GM12874 (cell line): Measurements from ENCODE around the gene TAAR6.
A peak's percentile ranks its signal among the peaks of the same experiment; 100 is the strongest.

ENCODE experiments used
- TF ChIP-seq, protein P1 (sequence below): IDR thresholded peaks from 2 replicates; pipeline ENCODE4 v1.5.1; 2011; ENCODE audit warnings: low read depth, mild to moderate bottlenecking, control low read depth, low read length, moderate library complexity; ENCODE audit not compliant: insufficient read depth

Gene TAAR6

DNA sequence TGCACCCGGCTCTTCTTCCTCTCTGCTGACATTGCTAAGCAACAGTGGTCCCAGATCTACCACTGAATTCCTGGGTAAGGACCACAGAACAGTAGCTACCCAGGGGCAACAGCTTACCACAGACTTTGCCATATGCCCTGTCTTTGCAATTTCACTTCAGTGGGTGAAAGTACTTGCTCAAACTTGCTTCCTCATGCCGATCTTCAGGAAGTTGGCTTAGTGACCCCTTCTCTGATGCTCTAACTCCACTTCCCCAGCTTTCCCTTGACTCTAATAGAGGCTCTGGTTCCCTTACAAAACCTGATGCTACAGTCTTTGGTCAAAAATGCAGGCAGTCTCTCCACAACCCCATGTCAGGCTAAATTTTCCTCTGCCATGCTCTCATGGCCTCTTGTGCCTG lies 22.7 kb downstream of the TAAR6 start:
- TF ChIP-seq, protein P1, sequence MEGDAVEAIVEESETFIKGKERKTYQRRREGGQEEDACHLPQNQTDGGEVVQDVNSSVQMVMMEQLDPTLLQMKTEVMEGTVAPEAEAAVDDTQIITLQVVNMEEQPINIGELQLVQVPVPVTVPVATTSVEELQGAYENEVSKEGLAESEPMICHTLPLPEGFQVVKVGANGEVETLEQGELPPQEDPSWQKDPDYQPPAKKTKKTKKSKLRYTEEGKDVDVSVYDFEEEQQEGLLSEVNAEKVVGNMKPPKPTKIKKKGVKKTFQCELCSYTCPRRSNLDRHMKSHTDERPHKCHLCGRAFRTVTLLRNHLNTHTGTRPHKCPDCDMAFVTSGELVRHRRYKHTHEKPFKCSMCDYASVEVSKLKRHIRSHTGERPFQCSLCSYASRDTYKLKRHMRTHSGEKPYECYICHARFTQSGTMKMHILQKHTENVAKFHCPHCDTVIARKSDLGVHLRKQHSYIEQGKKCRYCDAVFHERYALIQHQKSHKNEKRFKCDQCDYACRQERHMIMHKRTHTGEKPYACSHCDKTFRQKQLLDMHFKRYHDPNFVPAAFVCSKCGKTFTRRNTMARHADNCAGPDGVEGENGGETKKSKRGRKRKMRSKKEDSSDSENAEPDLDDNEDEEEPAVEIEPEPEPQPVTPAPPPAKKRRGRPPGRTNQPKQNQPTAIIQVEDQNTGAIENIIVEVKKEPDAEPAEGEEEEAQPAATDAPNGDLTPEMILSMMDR, result no peak

DNA sequence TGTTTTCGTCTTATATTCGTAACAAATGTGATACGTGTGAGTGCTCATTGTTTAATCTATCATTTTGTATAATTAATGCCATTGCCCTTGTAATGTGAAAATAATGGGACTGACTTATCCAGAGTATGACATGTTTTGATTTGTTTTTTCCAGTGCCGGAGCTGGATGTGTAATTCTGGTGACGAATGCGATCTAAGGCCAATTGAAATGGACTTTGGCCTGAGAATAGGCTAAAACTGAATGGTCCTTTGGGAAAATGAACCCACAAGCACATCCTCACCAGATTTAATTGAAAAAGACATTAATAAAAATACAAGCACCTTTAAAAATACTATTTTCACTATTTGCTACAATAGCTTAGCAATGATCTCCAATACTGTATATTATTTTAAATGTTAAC lies 26.1 kb downstream of the TAAR6 start:
- TF ChIP-seq, protein P1, result no peak

DNA sequence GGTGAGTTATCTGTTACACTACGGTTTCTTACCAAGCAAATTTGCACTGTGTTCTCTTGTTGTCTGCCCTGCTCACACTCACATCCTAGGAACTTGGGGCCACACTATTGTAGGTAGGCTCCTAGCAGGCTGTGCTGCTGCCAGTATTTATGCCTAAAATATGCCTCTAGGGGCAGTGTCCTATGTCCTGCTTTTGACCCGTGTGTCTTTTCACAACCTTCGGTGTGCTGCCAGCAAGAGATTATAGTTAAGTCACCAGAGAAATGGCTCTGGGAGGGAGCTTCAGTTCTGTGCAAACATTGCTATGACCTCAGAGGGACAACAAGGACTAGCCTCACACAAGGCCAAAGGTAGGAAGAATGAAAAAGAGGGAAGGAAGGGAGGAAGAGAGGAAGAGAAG lies 28.4 kb downstream of the TAAR6 start:
- TF ChIP-seq, protein P1, result peak; percentile 45; the same call in 1 of the 2 replicates

DNA sequence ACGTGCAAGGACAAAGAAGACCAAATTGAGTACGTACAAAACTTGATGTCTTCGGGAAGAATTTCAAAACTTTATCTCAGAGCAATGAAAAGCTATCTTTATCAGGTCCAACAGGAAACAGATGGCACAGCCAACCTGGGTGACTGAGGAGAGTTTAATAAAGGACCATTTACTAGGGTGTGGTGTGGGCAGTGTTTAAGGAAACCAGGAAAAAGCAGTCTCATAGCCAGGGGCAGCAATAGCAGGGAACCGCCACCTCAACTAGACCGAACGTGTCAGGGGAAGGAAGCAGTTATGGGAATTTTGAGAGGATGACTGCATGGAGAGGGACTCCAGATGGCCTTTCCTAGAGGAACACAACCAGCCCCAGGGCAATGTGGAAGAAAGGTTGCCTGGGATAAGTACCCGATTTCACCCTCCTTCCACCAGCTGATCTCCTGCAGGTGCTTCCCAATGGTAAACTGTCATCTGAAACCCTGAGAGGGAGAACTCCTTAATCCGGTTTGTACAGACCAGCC lies 34.6 kb downstream of the TAAR6 start:
- TF ChIP-seq, protein P1, result no peak

DNA sequence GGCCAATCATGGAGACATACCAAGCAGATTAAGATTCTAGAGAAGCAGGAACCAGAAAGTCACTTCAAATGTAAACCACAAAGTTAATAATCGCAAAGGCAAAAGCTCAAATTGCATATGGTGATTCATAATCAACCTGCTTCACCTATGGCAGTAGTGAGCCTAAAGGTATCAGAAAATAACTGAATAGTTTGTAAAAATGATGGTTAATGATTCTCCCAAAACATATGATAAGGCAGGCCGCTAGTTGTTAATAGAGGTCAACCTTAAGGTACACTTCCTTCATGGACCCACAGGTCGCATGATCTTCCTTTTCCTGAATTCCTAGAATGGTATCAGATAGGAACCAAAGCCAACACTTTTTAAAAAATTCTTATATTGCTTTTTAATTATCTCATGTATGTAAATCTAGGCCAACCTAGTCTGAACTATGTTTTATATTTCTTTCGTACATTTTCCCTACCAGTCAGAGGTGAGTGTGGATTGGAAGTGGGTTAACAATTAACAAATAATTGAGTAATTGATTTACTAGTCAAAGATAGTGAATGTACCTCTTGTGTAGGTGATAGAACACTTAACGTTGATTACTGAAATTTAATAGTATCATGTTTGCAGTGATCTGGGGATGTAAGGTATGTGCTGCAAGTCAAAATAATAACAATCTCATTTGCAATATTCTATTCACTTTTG lies 37.6 kb downstream of the TAAR6 start:
- TF ChIP-seq, protein P1, result no peak

DNA sequence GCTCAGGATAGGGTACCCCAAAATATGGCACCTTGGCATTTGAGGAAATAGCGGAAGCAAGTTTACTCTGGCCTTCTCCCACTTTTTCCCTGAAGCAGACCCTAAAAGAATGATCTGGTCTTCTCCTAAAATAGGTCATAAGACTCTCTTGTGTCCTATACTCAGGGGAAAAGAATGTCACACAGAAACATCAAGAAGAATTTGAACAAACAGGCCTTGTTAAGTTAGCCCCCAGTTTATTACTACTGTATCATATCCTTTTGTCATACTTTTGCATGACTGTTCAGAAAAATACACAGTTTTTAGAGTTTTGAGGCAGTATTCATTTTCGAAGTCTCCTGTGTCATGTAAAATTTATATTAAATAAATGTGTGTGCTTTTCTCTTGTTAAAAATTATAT lies 41.5 kb downstream of the TAAR6 start:
- TF ChIP-seq, protein P1, result no peak

DNA sequence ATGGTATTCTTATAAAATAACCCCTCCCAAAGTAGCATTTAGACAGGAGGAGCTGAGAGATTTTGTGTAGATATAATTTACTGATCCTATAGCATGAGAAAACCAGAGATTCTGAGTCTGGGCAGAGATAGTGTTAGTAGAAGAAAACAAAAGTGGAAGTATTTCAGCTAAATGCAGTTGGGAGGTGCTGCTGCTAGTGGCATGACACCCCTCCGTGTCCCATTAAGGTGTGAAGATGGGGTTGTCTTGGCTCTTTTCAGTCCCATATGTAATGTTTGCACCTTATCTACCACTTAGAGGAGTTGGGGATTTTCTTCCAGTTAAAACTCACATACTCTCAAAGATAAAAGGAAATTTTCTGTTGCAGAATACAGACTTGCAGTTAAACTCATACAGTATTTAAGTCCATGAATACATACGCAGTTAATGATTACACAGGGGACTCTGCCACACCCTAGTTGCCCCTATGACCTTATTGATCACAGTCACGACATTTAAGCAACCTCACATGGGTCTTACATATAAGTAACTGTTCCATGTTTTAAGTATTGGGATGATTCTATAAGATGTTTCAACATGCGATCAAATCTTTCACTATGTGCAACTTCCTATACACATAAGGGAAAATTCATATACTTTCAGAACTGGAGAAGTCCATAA lies 42.5 kb downstream of the TAAR6 start:
- TF ChIP-seq, protein P1, result no peak
